Peyer's patch (tissue), 4 donors: ENCODE data around the gene SIGLEC10.

Experiments used
- POLR2A ChIP-seq, 2 donors: fragments of 450-650 bp; IDR thresholded peaks; one replicate each; pipeline ENCODE4 v1.5.1; 2017; ENCODE audit warnings: antibody characterized with exemption in 2 of 2, mild to moderate bottlenecking in 2 of 2, moderate library complexity in 2 of 2
- TF ChIP-seq, protein P1 (sequence below), 6 experiments: fragments of 450-650 bp in 4 of 6; fragments of 200-600 bp in 2 of 6; sonication (generic) in 1 of 6; IDR thresholded peaks; one replicate each; pipeline ENCODE4 v1.5.1; 2017 to 2019; ENCODE audit warnings: antibody characterized with exemption in 6 of 6, mild to moderate bottlenecking in 3 of 6, moderate library complexity in 1 of 6

DNA sequence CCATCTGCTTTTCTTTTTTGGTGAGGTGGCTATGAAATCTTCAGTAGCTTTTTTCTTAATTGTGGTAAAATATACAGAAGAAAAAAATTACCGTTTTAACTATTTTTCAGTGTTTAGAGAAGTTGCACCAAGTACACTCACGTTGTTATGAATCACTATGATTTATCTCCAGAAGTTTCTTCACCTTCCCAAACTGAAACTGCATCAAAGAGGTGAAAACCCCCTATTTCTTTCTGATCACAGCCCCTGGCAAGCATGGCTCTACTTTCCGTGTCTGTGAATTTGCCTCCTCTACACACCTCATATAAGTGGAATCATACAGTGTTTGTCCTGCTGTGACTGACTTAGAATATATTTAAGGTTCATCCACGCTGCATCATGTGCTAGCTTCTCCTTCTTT is 15.6 kb upstream of the SIGLEC10 start:
- TF ChIP-seq, protein P1, sequence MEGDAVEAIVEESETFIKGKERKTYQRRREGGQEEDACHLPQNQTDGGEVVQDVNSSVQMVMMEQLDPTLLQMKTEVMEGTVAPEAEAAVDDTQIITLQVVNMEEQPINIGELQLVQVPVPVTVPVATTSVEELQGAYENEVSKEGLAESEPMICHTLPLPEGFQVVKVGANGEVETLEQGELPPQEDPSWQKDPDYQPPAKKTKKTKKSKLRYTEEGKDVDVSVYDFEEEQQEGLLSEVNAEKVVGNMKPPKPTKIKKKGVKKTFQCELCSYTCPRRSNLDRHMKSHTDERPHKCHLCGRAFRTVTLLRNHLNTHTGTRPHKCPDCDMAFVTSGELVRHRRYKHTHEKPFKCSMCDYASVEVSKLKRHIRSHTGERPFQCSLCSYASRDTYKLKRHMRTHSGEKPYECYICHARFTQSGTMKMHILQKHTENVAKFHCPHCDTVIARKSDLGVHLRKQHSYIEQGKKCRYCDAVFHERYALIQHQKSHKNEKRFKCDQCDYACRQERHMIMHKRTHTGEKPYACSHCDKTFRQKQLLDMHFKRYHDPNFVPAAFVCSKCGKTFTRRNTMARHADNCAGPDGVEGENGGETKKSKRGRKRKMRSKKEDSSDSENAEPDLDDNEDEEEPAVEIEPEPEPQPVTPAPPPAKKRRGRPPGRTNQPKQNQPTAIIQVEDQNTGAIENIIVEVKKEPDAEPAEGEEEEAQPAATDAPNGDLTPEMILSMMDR (IDR thresholded peaks at IDR 0.05) = no peak
- no peak for TF ChIP-seq POLR2A (IDR thresholded peaks at IDR 0.05)
